H9 (cell line): ENCODE results near the gene MAGEA4. TPM values are rescaled to one million over a fixed set of nuclear protein-coding genes. Genes with fewer than 3 reads are reported as not detected.

Experiments
- DNase-seq: peaks from one replicate; pipeline ENCODE4 v3.0.0-alpha.2; 2017
- H2AFZ ChIP-seq: one replicate; pipeline ENCODE4 v1.6.1; 2013; ENCODE audit warnings: mild to moderate bottlenecking, low read length, control low read depth, moderate library complexity
- H2AK5ac ChIP-seq: 2 replicates; pipeline ENCODE4 v1.6.1; 2013; ENCODE audit warnings: low read length, control low read depth, mixed read lengths; ENCODE audit not compliant: insufficient read length
- H2BK120ac ChIP-seq: one replicate; pipeline ENCODE4 v1.6.1; 2013; ENCODE audit warnings: low read depth, mild to moderate bottlenecking, low read length, control low read depth, inconsistent platforms; ENCODE audit not compliant: poor library complexity, severe bottlenecking
- H2BK12ac ChIP-seq: 2 replicates; pipeline ENCODE4 v1.6.1; 2013; ENCODE audit warnings: low read length, control low read depth, mixed read lengths, low read depth; ENCODE audit not compliant: insufficient read length
- H2BK15ac ChIP-seq: 2 replicates; pipeline ENCODE4 v1.6.1; 2013; ENCODE audit warnings: low read depth, low read length, control low read depth
- H2BK20ac ChIP-seq: one replicate; pipeline ENCODE4 v1.6.1; 2013; ENCODE audit warnings: low read depth, mild to moderate bottlenecking, low read length, control low read depth, inconsistent platforms; ENCODE audit not compliant: poor library complexity, severe bottlenecking
- H2BK5ac ChIP-seq: 2 replicates; pipeline ENCODE4 v1.6.1; 2013; ENCODE audit warnings: low read length, control low read depth, mixed read lengths; ENCODE audit not compliant: insufficient read length
- H3K14ac ChIP-seq: 2 replicates; pipeline ENCODE4 v1.6.1; 2013; ENCODE audit warnings: low read length, control low read depth; ENCODE audit not compliant: insufficient read depth
- H3K18ac ChIP-seq: 2 replicates; pipeline ENCODE4 v1.6.1; 2013; ENCODE audit warnings: low read depth, mild to moderate bottlenecking, mixed read lengths, low read length, control low read depth; ENCODE audit not compliant: insufficient read length
- H3K23ac ChIP-seq: 2 replicates; pipeline ENCODE4 v1.6.1; 2013; ENCODE audit warnings: low read length, control low read depth, mixed read lengths, low read depth; ENCODE audit not compliant: insufficient read length
- H3K23me2 ChIP-seq: 2 replicates; pipeline ENCODE4 v1.6.1; 2013; ENCODE audit warnings: low read depth, mild to moderate bottlenecking, mixed read lengths, low read length, control low read depth; ENCODE audit not compliant: insufficient read length, poor library complexity, severe bottlenecking
- H3K27ac ChIP-seq: 2 replicates; pipeline ENCODE4 v1.5.1; 2013; ENCODE audit warnings: low read length, control low read depth, mixed read lengths, low read depth; ENCODE audit not compliant: insufficient read length
- H3K27me3 ChIP-seq: 2 replicates; pipeline ENCODE4 v1.6.1; 2013; ENCODE audit warnings: low read length, control low read depth, inconsistent platforms; ENCODE audit not compliant: insufficient read depth
- H3K4ac ChIP-seq: 2 replicates; pipeline ENCODE4 v1.6.1; 2013; ENCODE audit warnings: low read depth, mild to moderate bottlenecking, control low read depth, inconsistent platforms, low read length, moderate library complexity
- H3K4me1 ChIP-seq: 2 replicates; pipeline ENCODE4 v1.6.1; 2013; ENCODE audit warnings: low read length, control low read depth, inconsistent platforms; ENCODE audit not compliant: insufficient read depth
- H3K4me2 ChIP-seq: 2 replicates; pipeline ENCODE4 v1.6.1; 2013; ENCODE audit warnings: low read length, control low read depth, mixed read lengths; ENCODE audit not compliant: insufficient read length, insufficient read depth
- H3K56ac ChIP-seq: 2 replicates; pipeline ENCODE4 v1.6.1; 2013; ENCODE audit warnings: low read depth, mild to moderate bottlenecking, mixed read lengths, low read length, control low read depth; ENCODE audit not compliant: insufficient read length
- H3K79me1 ChIP-seq: 2 replicates; pipeline ENCODE4 v1.6.1; 2013; ENCODE audit warnings: low read depth, mild to moderate bottlenecking, moderate library complexity, low read length, control low read depth, inconsistent platforms; ENCODE audit not compliant: insufficient read depth, poor library complexity, severe bottlenecking
- H3K79me2 ChIP-seq: 2 replicates; pipeline ENCODE4 v1.6.1; 2013; ENCODE audit warnings: low read length, control low read depth, inconsistent platforms; ENCODE audit not compliant: insufficient read depth
- H3K9ac ChIP-seq: 2 replicates; pipeline ENCODE4 v1.6.1; 2013; ENCODE audit warnings: low read length, control low read depth, mixed read lengths; ENCODE audit not compliant: insufficient read length; ENCODE audit errors: extremely low read depth
- H3K9me3 ChIP-seq: one replicate; pipeline ENCODE4 v1.6.1; 2013; ENCODE audit warnings: low read depth, low read length, inconsistent platforms; ENCODE audit not compliant: control insufficient read depth
- H3T11ph ChIP-seq: one replicate; pipeline ENCODE4 v1.6.1; 2013; ENCODE audit warnings: mild to moderate bottlenecking, low read length, control low read depth, inconsistent platforms
- H4K20me1 ChIP-seq: one replicate; pipeline ENCODE4 v1.6.1; 2013; ENCODE audit not compliant: control insufficient read depth, insufficient read length, insufficient read depth
- H4K5ac ChIP-seq: 2 replicates; pipeline ENCODE4 v1.6.1; 2013; ENCODE audit warnings: low read depth, mild to moderate bottlenecking, mixed read lengths, low read length, control low read depth; ENCODE audit not compliant: insufficient read length
- H4K8ac ChIP-seq: replicated peaks from 2 replicates; pipeline ENCODE4 v1.6.1; 2013; ENCODE audit warnings: low read length, control low read depth, mixed read lengths, low read depth; ENCODE audit not compliant: insufficient read length
- H4K91ac ChIP-seq: 2 replicates; pipeline ENCODE4 v1.6.1; 2013; ENCODE audit warnings: low read depth, mild to moderate bottlenecking, moderate library complexity, mixed read lengths, low read length, control low read depth; ENCODE audit not compliant: insufficient read length
- H3K27ac Mint-ChIP-seq, 3 experiments: 2 replicates in 2 of 3; 3 replicates in 1 of 3; pipeline ENCODE4 v1.8.0; 2020 to 2021; ENCODE audit warnings: mixed read lengths in 3 of 3, mild to moderate bottlenecking in 1 of 3, moderate library complexity in 1 of 3
- H3K27me3 Mint-ChIP-seq: 2 replicates; pipeline ENCODE4 v1.8.0; 2021; ENCODE audit warnings: low read depth, mild to moderate bottlenecking, moderate library complexity, mixed read lengths
- H3K36me3 Mint-ChIP-seq, 3 experiments: 2 replicates in 2 of 3; 3 replicates in 1 of 3; pipeline ENCODE4 v1.8.0; 2020 to 2021; ENCODE audit warnings: low read depth in 3 of 3, mixed read lengths in 3 of 3; ENCODE audit not compliant: insufficient read depth in 1 of 3
- H3K4me1 Mint-ChIP-seq, 2 experiments: 2 replicates each; pipeline ENCODE4 v1.8.0; 2020; ENCODE audit warnings: mixed read lengths in 2 of 2
- H3K4me3 Mint-ChIP-seq, 2 experiments: 2 replicates in 1 of 2; 3 replicates in 1 of 2; pipeline ENCODE4 v1.8.0; 2020 to 2021; ENCODE audit warnings: mild to moderate bottlenecking in 2 of 2, mixed read lengths in 2 of 2, moderate library complexity in 1 of 2
- H3K9me3 Mint-ChIP-seq, 2 experiments: 2 replicates in 1 of 2; 3 replicates in 1 of 2; pipeline ENCODE4 v1.8.0; 2020; ENCODE audit warnings: mild to moderate bottlenecking in 2 of 2, mixed read lengths in 2 of 2, moderate library complexity in 1 of 2
- CTCF ChIP-seq: fragments of 200-600 bp; sonication (generic); conservative IDR thresholded peaks from 3 replicates; pipeline ENCODE4 v1.8.0; 2021; ENCODE audit warnings: antibody characterized with exemption, mild to moderate bottlenecking
- WGBS: extraction: QIAGEN DNeasy Blood & Tissue Kit; methylation state at CpG from one replicate; pipeline ENCODE4 v1.1.7; 2013; ENCODE audit warnings: missing lambda C conversion rate, low lambda C conversion rate, mixed read lengths; ENCODE audit not compliant: insufficient read length; ENCODE audit errors: extremely low coverage; 5-methylcytosine and 5-hydroxymethylcytosine counted together
- total RNA-seq: library from RNA; stranded (reverse); gene quantifications from 2 replicates; pipeline ENCODE4 v1.2.1, GENCODE V29; 2021

MAGEA4 gene
- total RNA-seq, 1 experiment from 2014 or later: 0.68 TPM

- Mint-ChIP-seq H3K36me3 (peaks cover 0 to 2% (median 0%) of the 10 kb centered on the region in 3 experiments; a peak in 3 of 7 replicates), H3K4me3 (no peak overlapping the region), H3K27ac (no peak overlapping the region), H3K4me1 (peaks cover 0 to 2% of the 10 kb centered on the region in 2 experiments; a peak in 1 of 4 replicates), H3K9me3 (peaks cover 74 to 80% of the 10 kb centered on the region in 2 experiments), H3K27me3 (no peaks in the 10 kb centered on the region; the same call in 1 of the 2 replicates)
- DNase-seq: no peak
- Histone ChIP-seq H3K4ac (no peak overlapping the region), H2BK12ac (no peak overlapping the region), H4K8ac (no peak overlapping the region), H3K23me2 (no peaks in the 10 kb centered on the region), H4K5ac (no peak overlapping the region), H3K9me3 (peaks cover 72% of the 10 kb centered on the region), H2AFZ (no peak overlapping the region), H2BK120ac (no peak overlapping the region), H4K20me1 (no peaks in the 10 kb centered on the region), H3K79me2 (no peaks in the 10 kb centered on the region), H3K18ac (no peak overlapping the region), H3K79me1 (no peaks in the 10 kb centered on the region), H3K23ac (no peak overlapping the region), H3K56ac (no peak overlapping the region), H3K4me2 (no peak overlapping the region), H2BK5ac (no peak overlapping the region), H3T11ph (no peak overlapping the region), H3K27me3 (no peaks in the 10 kb centered on the region), H3K27ac (no peak overlapping the region), H3K14ac (no peak overlapping the region), H2BK20ac (no peak overlapping the region), H4K91ac (no peak overlapping the region), H2BK15ac (no peak overlapping the region), H2AK5ac (no peak overlapping the region), H3K4me1 (no peaks in the 10 kb centered on the region), H3K9ac (no peak overlapping the region)
- WGBS: no CpG with 5 or more reads among the region's 2 CpGs
- TF ChIP-seq CTCF: no peak
These were observed 39.6 kb upstream of the MAGEA4 start for GRCh38 chrX:151873096-151873495.
